ENCODE data around the gene ABCA10.

DNA sequence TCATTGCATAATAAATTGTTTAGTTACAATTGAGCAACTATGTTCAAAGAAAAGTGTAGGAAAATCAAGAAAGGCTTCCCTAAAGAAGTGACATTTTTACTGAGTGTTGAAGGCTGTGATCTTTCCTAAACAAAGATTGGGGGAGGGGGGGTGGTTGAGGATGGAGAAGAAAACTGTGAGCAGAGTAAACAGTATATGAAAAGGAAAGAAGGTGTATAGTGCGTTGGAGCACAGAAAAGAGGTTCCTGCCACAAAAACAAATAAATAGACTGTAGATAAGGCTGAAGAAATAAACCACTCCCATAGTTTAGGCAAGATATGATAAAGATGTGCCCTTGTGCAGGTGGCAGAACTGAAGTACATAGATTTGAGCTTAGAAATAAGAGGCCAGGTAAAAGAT is 8.5 kb downstream of the ABCA10 start:
- TF ChIP-seq, protein P1, sequence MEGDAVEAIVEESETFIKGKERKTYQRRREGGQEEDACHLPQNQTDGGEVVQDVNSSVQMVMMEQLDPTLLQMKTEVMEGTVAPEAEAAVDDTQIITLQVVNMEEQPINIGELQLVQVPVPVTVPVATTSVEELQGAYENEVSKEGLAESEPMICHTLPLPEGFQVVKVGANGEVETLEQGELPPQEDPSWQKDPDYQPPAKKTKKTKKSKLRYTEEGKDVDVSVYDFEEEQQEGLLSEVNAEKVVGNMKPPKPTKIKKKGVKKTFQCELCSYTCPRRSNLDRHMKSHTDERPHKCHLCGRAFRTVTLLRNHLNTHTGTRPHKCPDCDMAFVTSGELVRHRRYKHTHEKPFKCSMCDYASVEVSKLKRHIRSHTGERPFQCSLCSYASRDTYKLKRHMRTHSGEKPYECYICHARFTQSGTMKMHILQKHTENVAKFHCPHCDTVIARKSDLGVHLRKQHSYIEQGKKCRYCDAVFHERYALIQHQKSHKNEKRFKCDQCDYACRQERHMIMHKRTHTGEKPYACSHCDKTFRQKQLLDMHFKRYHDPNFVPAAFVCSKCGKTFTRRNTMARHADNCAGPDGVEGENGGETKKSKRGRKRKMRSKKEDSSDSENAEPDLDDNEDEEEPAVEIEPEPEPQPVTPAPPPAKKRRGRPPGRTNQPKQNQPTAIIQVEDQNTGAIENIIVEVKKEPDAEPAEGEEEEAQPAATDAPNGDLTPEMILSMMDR (IDR thresholded peaks at IDR 0.05 in 4 of 5, conservative IDR thresholded peaks at IDR 0.05 in 1 of 5), result no peak
- TF ChIP-seq POLR2A (IDR thresholded peaks at IDR 0.05), result no peak
